Measurements from ENCODE around the gene GZMH.

Gene GZMH

GRCh38 chr14:24576182-24576581, 33.3 kb downstream of the GZMH start, which contains the start of gene CTSG:
Gene CTSG, minus strand, starts transcription at chr14:24576250. Its CDS starts 27 bp downstream, at chr14:24576223.
- no peaks in the 10 kb centered on the region for H3K4me1 ChIP-seq
- H3K9me3 ChIP-seq, result no peaks in the 10 kb centered on the region
- no peak within 1 kb of the TSS for H3K4me3 ChIP-seq (ENCODE audit: low read depth, low read length)
- no peaks in the 10 kb centered on the region for H3K36me3 ChIP-seq
- H3K27me3 ChIP-seq, result 0 out of 2 replicates have a peak, but pooled peaks cover 4% of the 10 kb centered on the region
- no peak for TF ChIP-seq CTCF (IDR thresholded peaks at IDR 0.05; ENCODE audit: low read depth, low read length)
- DNase-seq, result no peak

GRCh38 chr14:24574206-24574774, 35.2 kb downstream of the GZMH start:
- Histone ChIP-seq H3K36me3 (no peaks in the 10 kb centered on the region), H3K4me3 (ENCODE audit: low read depth, low read length) (no peak overlapping the region), H3K27me3 (0 out of 2 replicates have a peak, but pooled peaks cover 4% of the 10 kb centered on the region), H3K9me3 (no peaks in the 10 kb centered on the region), H3K4me1 (no peaks in the 10 kb centered on the region)
- DNase-seq, result no peak
- TF ChIP-seq CTCF (IDR thresholded peaks at IDR 0.05; ENCODE audit: low read depth, low read length), result no peak

- TF ChIP-seq CTCF (IDR thresholded peaks at IDR 0.05; ENCODE audit: low read depth, low read length), result no peak
- no peaks in the 10 kb centered on the region for H3K36me3 ChIP-seq
- no peak for DNase-seq
- H3K9me3 ChIP-seq, result no peaks in the 10 kb centered on the region
- H3K4me1 ChIP-seq, result no peaks in the 10 kb centered on the region
- H3K27me3 ChIP-seq, result no peaks in the 10 kb centered on the region
- no peak overlapping the region for H3K4me3 ChIP-seq (ENCODE audit: low read depth, low read length)
Measured at GRCh38 chr14:24566318-24566717, 43.2 kb downstream of the GZMH start.

- DNase-seq, result no peak
- Histone ChIP-seq H3K4me1 (no peaks in the 10 kb centered on the region), H3K9me3 (no peaks in the 10 kb centered on the region), H3K36me3 (no peaks in the 10 kb centered on the region), H3K4me3 (ENCODE audit: low read depth, low read length) (no peak overlapping the region), H3K27me3 (no peaks in the 10 kb centered on the region)
- TF ChIP-seq CTCF (IDR thresholded peaks at IDR 0.05; ENCODE audit: low read depth, low read length), result no peak
Measured at GRCh38 chr14:24565766-24566165, 43.7 kb downstream of the GZMH start.

GRCh38 chr14:24563505-24563904, 46.0 kb downstream of the GZMH start:
- no peak for TF ChIP-seq CTCF (IDR thresholded peaks at IDR 0.05; ENCODE audit: low read depth, low read length)
- no peak overlapping the region for H3K4me3 ChIP-seq (ENCODE audit: low read depth, low read length)
- H3K4me1 ChIP-seq, result no peaks in the 10 kb centered on the region
- H3K36me3 ChIP-seq, result no peaks in the 10 kb centered on the region
- H3K9me3 ChIP-seq, result no peaks in the 10 kb centered on the region
- no peak for DNase-seq
- no peaks in the 10 kb centered on the region for H3K27me3 ChIP-seq

GRCh38 chr14:24556756-24557155, 52.7 kb downstream of the GZMH start:
- Histone ChIP-seq H3K9me3 (no peaks in the 10 kb centered on the region), H3K4me1 (no peaks in the 10 kb centered on the region), H3K27me3 (no peaks in the 10 kb centered on the region), H3K36me3 (no peaks in the 10 kb centered on the region), H3K4me3 (ENCODE audit: low read depth, low read length) (no peak overlapping the region)
- DNase-seq, result no peak
- TF ChIP-seq CTCF (IDR thresholded peaks at IDR 0.05; ENCODE audit: low read depth, low read length), result no peak

Data from BE2C (cell line).